Parathyroid adenoma (tissue), 2 donors: ENCODE data around the gene ANKH.
A peak's percentile ranks its signal among the peaks of the same experiment; 100 is the strongest.

Source experiments
- H2AFZ ChIP-seq: fragments of 300-600 bp; sonication (generic); one replicate; pipeline ENCODE4 v1.7.0; 2017; ENCODE audit warnings: antibody characterized with exemption, mild to moderate bottlenecking
- H3K27ac ChIP-seq: fragments of 300-600 bp; sonication (generic); one replicate; pipeline ENCODE4 v1.7.0; 2017
- H3K27me3 ChIP-seq: fragments of 300-600 bp; sonication (generic); one replicate; pipeline ENCODE4 v1.7.0; 2017; ENCODE audit warnings: low read length; ENCODE audit not compliant: control insufficient read depth, insufficient read depth
- H3K36me3 ChIP-seq: fragments of 300-600 bp; sonication (generic); one replicate; pipeline ENCODE4 v1.7.0; 2017; ENCODE audit warnings: low read length; ENCODE audit not compliant: control insufficient read depth, insufficient read depth
- H3K4me1 ChIP-seq: fragments of 300-600 bp; sonication (generic); one replicate; pipeline ENCODE4 v1.7.0; 2017; ENCODE audit warnings: control low read depth
- H3K4me2 ChIP-seq: fragments of 300-600 bp; sonication (generic); one replicate; pipeline ENCODE4 v1.7.0; 2017; ENCODE audit warnings: low read length
- H3K4me3 ChIP-seq: fragments of 300-600 bp; sonication (generic); one replicate; pipeline ENCODE4 v1.7.0; 2017; ENCODE audit warnings: low read depth, low read length
- H3K79me2 ChIP-seq: fragments of 300-600 bp; sonication (generic); one replicate; pipeline ENCODE4 v1.7.0; 2017; ENCODE audit warnings: control low read depth
- H3K9ac ChIP-seq: fragments of 300-600 bp; sonication (generic); one replicate; pipeline ENCODE4 v1.7.0; 2017; ENCODE audit warnings: mild to moderate bottlenecking
- H3K9me3 ChIP-seq: fragments of 300-600 bp; sonication (generic); one replicate; pipeline ENCODE4 v1.7.0; 2017; ENCODE audit warnings: low read length; ENCODE audit not compliant: control insufficient read depth
- CTCF ChIP-seq: fragments of 300-600 bp; sonication (generic); IDR thresholded peaks from one replicate; pipeline ENCODE4 v1.7.0; 2017; ENCODE audit warnings: antibody characterized with exemption, mild to moderate bottlenecking
- donor health status: primary hyperparathyroidism.

The ANKH gene

GRCh38 chr5:14779975-14780374, 91.6 kb downstream of the ANKH start:
- Histone ChIP-seq H2AFZ (no peak overlapping the region), H3K9me3 (no peaks in the 10 kb centered on the region), H3K4me2 (no peak overlapping the region), H3K4me3 (no peak overlapping the region), H3K79me2 (peaks cover 4% of the 10 kb centered on the region), H3K9ac (no peak overlapping the region), H3K4me1 (peaks cover 28% of the 10 kb centered on the region), H3K27ac (no peak overlapping the region), H3K27me3 (no peaks in the 10 kb centered on the region), H3K36me3 (no peaks in the 10 kb centered on the region)
- no peak for TF ChIP-seq CTCF

GRCh38 chr5:14778792-14779070, 92.8 kb downstream of the ANKH start:
- Histone ChIP-seq H3K4me1 (peaks cover 28% of the 10 kb centered on the region), H3K4me2 (peak overlapping the region; percentile 37), H3K27me3 (no peaks in the 10 kb centered on the region), H3K4me3 (no peak overlapping the region), H3K27ac (no peak overlapping the region), H3K9ac (no peak overlapping the region), H3K9me3 (no peaks in the 10 kb centered on the region), H3K36me3 (no peaks in the 10 kb centered on the region), H3K79me2 (peaks cover 4% of the 10 kb centered on the region), H2AFZ (no peak overlapping the region)
- TF ChIP-seq CTCF, result no peak

- Histone ChIP-seq H3K4me2 (peak overlapping the region; percentile 37), H3K36me3 (no peaks in the 10 kb centered on the region), H3K4me3 (no peak overlapping the region), H2AFZ (peak overlapping the region; percentile 10), H3K9me3 (no peaks in the 10 kb centered on the region), H3K27ac (no peak overlapping the region), H3K79me2 (peaks cover 4% of the 10 kb centered on the region), H3K4me1 (peaks cover 28% of the 10 kb centered on the region), H3K27me3 (no peaks in the 10 kb centered on the region), H3K9ac (no peak overlapping the region)
- TF ChIP-seq CTCF, result no peak
Measured at GRCh38 chr5:14777932-14778791, 93.4 kb downstream of the ANKH start.

GRCh38 chr5:14777187-14777586, 94.4 kb downstream of the ANKH start:
- Histone ChIP-seq H3K79me2 (peaks cover 4% of the 10 kb centered on the region), H2AFZ (no peak overlapping the region), H3K4me1 (peaks cover 28% of the 10 kb centered on the region), H3K36me3 (no peaks in the 10 kb centered on the region), H3K4me2 (no peak overlapping the region), H3K4me3 (no peak overlapping the region), H3K27ac (no peak overlapping the region), H3K27me3 (no peaks in the 10 kb centered on the region), H3K9me3 (no peaks in the 10 kb centered on the region), H3K9ac (no peak overlapping the region)
- no peak for TF ChIP-seq CTCF

GRCh38 chr5:14776602-14777001, 95.0 kb downstream of the ANKH start:
- Histone ChIP-seq H3K27ac (no peak overlapping the region), H3K4me2 (no peak overlapping the region)

More at GRCh38 chr5:14776602-14777001, 95.0 kb downstream of the ANKH start:
- no peak overlapping the region for H3K9ac ChIP-seq
- no peaks in the 10 kb centered on the region for H3K9me3 ChIP-seq
- peaks cover 23% of the 10 kb centered on the region for H3K4me1 ChIP-seq
- peaks cover 4% of the 10 kb centered on the region for H3K79me2 ChIP-seq
- H3K27me3 ChIP-seq, result no peaks in the 10 kb centered on the region
- no peak overlapping the region for H3K4me3 ChIP-seq
- no peak overlapping the region for H2AFZ ChIP-seq
- TF ChIP-seq CTCF, result no peak
- no peaks in the 10 kb centered on the region for H3K36me3 ChIP-seq
